GM23338 (cell line): ENCODE measurements around the gene TRABD2A. TPM values are rescaled to one million over a fixed set of nuclear protein-coding genes. Genes with fewer than 3 reads are reported as not detected.

Source experiments
- ATAC-seq: fragments of 200-7000 bp; cut with Tn5 transposase; 3 replicates; pipeline ENCODE4 v1.9.1; 2020
- DNase-seq: peaks from one replicate; pipeline ENCODE4 v3.0.0-alpha.2; 2015; ENCODE audit warnings: low spot score
- H2AFZ ChIP-seq: fragments of 200-600 bp; sonication (generic); 2 replicates; pipeline ENCODE4 v1.8.0; 2016; ENCODE audit warnings: antibody characterized with exemption, mild to moderate bottlenecking, moderate library complexity
- H3F3A ChIP-seq: fragments of 200-600 bp; sonication (generic); replicated peaks from 2 replicates; pipeline ENCODE4 v1.8.0; 2017; ENCODE audit warnings: antibody characterized with exemption, mixed run types, low read depth
- H3K27ac ChIP-seq: fragments of 200-600 bp; sonication (generic); 2 replicates; pipeline ENCODE4 v1.6.1; 2016; ENCODE audit warnings: low read depth
- H3K27me3 ChIP-seq: fragments of 200-600 bp; sonication (generic); 2 replicates; pipeline ENCODE4 v1.8.0; 2016; ENCODE audit warnings: mild to moderate bottlenecking, mixed run types, moderate library complexity; ENCODE audit not compliant: insufficient read depth
- H3K36me3 ChIP-seq: fragments of 200-600 bp; sonication (generic); 2 replicates; pipeline ENCODE4 v1.8.0; 2016; ENCODE audit warnings: mild to moderate bottlenecking; ENCODE audit not compliant: insufficient read depth
- H3K4me1 ChIP-seq: fragments of 200-600 bp; sonication (generic); 2 replicates; pipeline ENCODE4 v1.8.0; 2016; ENCODE audit warnings: mild to moderate bottlenecking, moderate library complexity; ENCODE audit not compliant: insufficient read depth
- H3K4me2 ChIP-seq: fragments of 200-600 bp; sonication (generic); 2 replicates; pipeline ENCODE4 v1.7.1; 2017; ENCODE audit warnings: mixed run types
- H3K4me3 ChIP-seq: fragments of 200-600 bp; sonication (generic); 2 replicates; pipeline ENCODE4 v1.6.1; 2016; ENCODE audit warnings: mixed run types
- H3K79me2 ChIP-seq: fragments of 200-600 bp; sonication (generic); replicated peaks from 2 replicates; pipeline ENCODE4 v1.8.0; 2017; ENCODE audit warnings: mild to moderate bottlenecking; ENCODE audit not compliant: insufficient read depth
- H3K9me2 ChIP-seq: fragments of 200-600 bp; sonication (generic); 2 replicates; pipeline ENCODE4 v1.8.0; 2017; ENCODE audit not compliant: insufficient read depth
- H4K20me1 ChIP-seq: fragments of 200-600 bp; sonication (generic); replicated peaks from 2 replicates; pipeline ENCODE4 v1.8.0; 2017; ENCODE audit warnings: mild to moderate bottlenecking; ENCODE audit not compliant: insufficient read depth
- H3K27ac Mint-ChIP-seq: 2 replicates; pipeline ENCODE4 v1.8.0; 2020; ENCODE audit warnings: inconsistent platforms, mild to moderate bottlenecking, moderate library complexity, mixed read lengths
- H3K27me3 Mint-ChIP-seq: 3 replicates; pipeline ENCODE4 v1.8.0; 2022; ENCODE audit warnings: low read depth, mild to moderate bottlenecking, moderate library complexity, mixed read lengths, inconsistent platforms; ENCODE audit not compliant: insufficient read depth, poor library complexity
- H3K36me3 Mint-ChIP-seq: 3 replicates; pipeline ENCODE4 v1.8.0; 2021; ENCODE audit warnings: low read depth, mild to moderate bottlenecking, inconsistent platforms, moderate library complexity, mixed read lengths
- H3K4me1 Mint-ChIP-seq: 3 replicates; pipeline ENCODE4 v1.8.0; 2020; ENCODE audit warnings: mild to moderate bottlenecking, inconsistent platforms, mixed read lengths
- H3K4me3 Mint-ChIP-seq: 3 replicates; pipeline ENCODE4 v1.8.0; 2021; ENCODE audit warnings: moderate library complexity, mild to moderate bottlenecking, inconsistent platforms, mixed read lengths
- H3K9me3 Mint-ChIP-seq: 3 replicates; pipeline ENCODE4 v1.8.0; 2020; ENCODE audit warnings: moderate library complexity, mild to moderate bottlenecking, inconsistent platforms, mixed read lengths
- CREB1 ChIP-seq: fragments of 250-450 bp; sonication (Bioruptor Pico); IDR thresholded peaks from 2 replicates; pipeline ENCODE4 v1.5.0; 2020; ENCODE audit warnings: low read depth, mild to moderate bottlenecking, moderate library complexity
- EZH2 ChIP-seq: fragments of 200-600 bp; sonication (generic); IDR thresholded peaks from one replicate; pipeline ENCODE4 v1.8.0; 2017; ENCODE audit warnings: antibody characterized with exemption, mild to moderate bottlenecking, low read depth; ENCODE audit not compliant: unreplicated experiment
- JUNB ChIP-seq: IDR thresholded peaks from one replicate; pipeline ENCODE4 v1.6.1; 2016; ENCODE audit warnings: antibody characterized with exemption; ENCODE audit not compliant: unreplicated experiment
- POLR2AphosphoS5 ChIP-seq: IDR thresholded peaks from 2 replicates; pipeline ENCODE4 v1.6.1; 2016; ENCODE audit warnings: antibody characterized with exemption, low read depth
- STAT1 ChIP-seq: IDR thresholded peaks from one replicate; pipeline ENCODE4 v1.6.1; 2016; ENCODE audit warnings: antibody characterized with exemption; ENCODE audit not compliant: unreplicated experiment
- ZNF114 ChIP-seq: fragments of 250-450 bp; sonication (Bioruptor Pico); IDR thresholded peaks from 2 replicates; pipeline ENCODE4 v1.5.0; 2020; ENCODE audit warnings: mild to moderate bottlenecking, moderate library complexity
- ZNF462 ChIP-seq: fragments of 250-450 bp; sonication (Bioruptor Pico); IDR thresholded peaks from 2 replicates; pipeline ENCODE4 v1.5.0; 2020; ENCODE audit warnings: mild to moderate bottlenecking, moderate library complexity
- polyA plus RNA-seq: library from polyadenylated mRNA; unstranded; fragments of >200 nt; fragmentation: Nextera tagmentation; extraction: Ambion mirVana; gene quantifications from 2 replicates; pipeline ENCODE4 v1.2.1, GENCODE V29; 2016
- total RNA-seq: library from RNA; depleted of rRNA; stranded (reverse); fragments of >200 nt; shearing (Covaris generic); gene quantifications from 2 replicates; pipeline ENCODE4 v1.2.3, GENCODE V29; 2014
- TF ChIP-seq, protein P1 (sequence below): IDR thresholded peaks from one replicate; pipeline ENCODE4 v1.6.1; 2018; ENCODE audit warnings: antibody characterized with exemption; ENCODE audit not compliant: unreplicated experiment
- TF ChIP-seq, protein P2 (sequence below): IDR thresholded peaks from 2 replicates; pipeline ENCODE4 v1.6.1; 2016; ENCODE audit warnings: antibody characterized with exemption
- TF ChIP-seq, protein P3 (sequence below), 2 experiments: fragments of 200-600 bp in 1 of 2; sonication (generic) in 1 of 2; conservative IDR thresholded peaks; 2 replicates each; pipeline versions ENCODE4 v1.5.1 to v1.6.1; 2016 to 2017; ENCODE audit warnings: antibody characterized with exemption in 2 of 2, low read depth in 2 of 2, mild to moderate bottlenecking in 2 of 2, moderate library complexity in 1 of 2

Gene TRABD2A
- total and polyA plus RNA-seq, 2 experiments from 2014 or later = 5.5 to 12.1 TPM

DNA sequence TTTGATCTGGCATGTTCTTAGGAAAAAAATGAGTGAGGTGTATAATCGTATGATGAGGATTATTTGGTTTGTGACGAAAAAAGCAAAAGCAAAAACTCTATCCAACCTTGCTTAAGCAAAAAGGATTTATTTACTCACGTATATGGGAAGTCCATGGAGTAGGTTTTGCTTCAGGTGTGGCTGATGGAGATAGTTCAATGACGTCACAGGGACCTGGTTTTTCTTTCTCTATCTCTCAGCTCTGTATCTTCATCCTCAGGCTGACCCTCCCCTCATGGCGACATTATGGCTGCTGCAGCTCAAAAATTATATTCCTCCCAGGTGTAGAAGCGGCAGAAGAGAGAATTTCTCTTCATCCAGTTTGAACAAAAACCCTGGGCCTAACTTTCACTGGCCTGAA, 33.5 kb upstream of the TRABD2A start:
- Histone ChIP-seq H3K27ac (no peak overlapping the region), H3K4me3 (no peak overlapping the region), H2AFZ (no peak overlapping the region), H3K79me2 (no peaks in the 10 kb centered on the region), H3K9me2 (peaks cover 11% of the 10 kb centered on the region), H3K4me2 (no peak overlapping the region), H3K4me1 (no peaks in the 10 kb centered on the region), H3K36me3 (no peaks in the 10 kb centered on the region), H3K27me3 (no peaks in the 10 kb centered on the region), H4K20me1 (no peaks in the 10 kb centered on the region), H3F3A (no peaks in the 10 kb centered on the region)
- no peak for TF ChIP-seq ZNF114 (CRISPR knock-in tag)
- TF ChIP-seq POLR2AphosphoS5 = no peak
- TF ChIP-seq, protein P1, sequence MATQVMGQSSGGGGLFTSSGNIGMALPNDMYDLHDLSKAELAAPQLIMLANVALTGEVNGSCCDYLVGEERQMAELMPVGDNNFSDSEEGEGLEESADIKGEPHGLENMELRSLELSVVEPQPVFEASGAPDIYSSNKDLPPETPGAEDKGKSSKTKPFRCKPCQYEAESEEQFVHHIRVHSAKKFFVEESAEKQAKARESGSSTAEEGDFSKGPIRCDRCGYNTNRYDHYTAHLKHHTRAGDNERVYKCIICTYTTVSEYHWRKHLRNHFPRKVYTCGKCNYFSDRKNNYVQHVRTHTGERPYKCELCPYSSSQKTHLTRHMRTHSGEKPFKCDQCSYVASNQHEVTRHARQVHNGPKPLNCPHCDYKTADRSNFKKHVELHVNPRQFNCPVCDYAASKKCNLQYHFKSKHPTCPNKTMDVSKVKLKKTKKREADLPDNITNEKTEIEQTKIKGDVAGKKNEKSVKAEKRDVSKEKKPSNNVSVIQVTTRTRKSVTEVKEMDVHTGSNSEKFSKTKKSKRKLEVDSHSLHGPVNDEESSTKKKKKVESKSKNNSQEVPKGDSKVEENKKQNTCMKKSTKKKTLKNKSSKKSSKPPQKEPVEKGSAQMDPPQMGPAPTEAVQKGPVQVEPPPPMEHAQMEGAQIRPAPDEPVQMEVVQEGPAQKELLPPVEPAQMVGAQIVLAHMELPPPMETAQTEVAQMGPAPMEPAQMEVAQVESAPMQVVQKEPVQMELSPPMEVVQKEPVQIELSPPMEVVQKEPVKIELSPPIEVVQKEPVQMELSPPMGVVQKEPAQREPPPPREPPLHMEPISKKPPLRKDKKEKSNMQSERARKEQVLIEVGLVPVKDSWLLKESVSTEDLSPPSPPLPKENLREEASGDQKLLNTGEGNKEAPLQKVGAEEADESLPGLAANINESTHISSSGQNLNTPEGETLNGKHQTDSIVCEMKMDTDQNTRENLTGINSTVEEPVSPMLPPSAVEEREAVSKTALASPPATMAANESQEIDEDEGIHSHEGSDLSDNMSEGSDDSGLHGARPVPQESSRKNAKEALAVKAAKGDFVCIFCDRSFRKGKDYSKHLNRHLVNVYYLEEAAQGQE = no peak
- TF ChIP-seq ZNF462 (CRISPR knock-in tag) = no peak
- TF ChIP-seq STAT1 = no peak
- TF ChIP-seq, protein P2, sequence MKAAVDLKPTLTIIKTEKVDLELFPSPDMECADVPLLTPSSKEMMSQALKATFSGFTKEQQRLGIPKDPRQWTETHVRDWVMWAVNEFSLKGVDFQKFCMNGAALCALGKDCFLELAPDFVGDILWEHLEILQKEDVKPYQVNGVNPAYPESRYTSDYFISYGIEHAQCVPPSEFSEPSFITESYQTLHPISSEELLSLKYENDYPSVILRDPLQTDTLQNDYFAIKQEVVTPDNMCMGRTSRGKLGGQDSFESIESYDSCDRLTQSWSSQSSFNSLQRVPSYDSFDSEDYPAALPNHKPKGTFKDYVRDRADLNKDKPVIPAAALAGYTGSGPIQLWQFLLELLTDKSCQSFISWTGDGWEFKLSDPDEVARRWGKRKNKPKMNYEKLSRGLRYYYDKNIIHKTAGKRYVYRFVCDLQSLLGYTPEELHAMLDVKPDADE = no peak
- no peak for TF ChIP-seq JUNB
- no peak for TF ChIP-seq EZH2
- TF ChIP-seq, protein P3, sequence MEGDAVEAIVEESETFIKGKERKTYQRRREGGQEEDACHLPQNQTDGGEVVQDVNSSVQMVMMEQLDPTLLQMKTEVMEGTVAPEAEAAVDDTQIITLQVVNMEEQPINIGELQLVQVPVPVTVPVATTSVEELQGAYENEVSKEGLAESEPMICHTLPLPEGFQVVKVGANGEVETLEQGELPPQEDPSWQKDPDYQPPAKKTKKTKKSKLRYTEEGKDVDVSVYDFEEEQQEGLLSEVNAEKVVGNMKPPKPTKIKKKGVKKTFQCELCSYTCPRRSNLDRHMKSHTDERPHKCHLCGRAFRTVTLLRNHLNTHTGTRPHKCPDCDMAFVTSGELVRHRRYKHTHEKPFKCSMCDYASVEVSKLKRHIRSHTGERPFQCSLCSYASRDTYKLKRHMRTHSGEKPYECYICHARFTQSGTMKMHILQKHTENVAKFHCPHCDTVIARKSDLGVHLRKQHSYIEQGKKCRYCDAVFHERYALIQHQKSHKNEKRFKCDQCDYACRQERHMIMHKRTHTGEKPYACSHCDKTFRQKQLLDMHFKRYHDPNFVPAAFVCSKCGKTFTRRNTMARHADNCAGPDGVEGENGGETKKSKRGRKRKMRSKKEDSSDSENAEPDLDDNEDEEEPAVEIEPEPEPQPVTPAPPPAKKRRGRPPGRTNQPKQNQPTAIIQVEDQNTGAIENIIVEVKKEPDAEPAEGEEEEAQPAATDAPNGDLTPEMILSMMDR (conservative IDR thresholded peaks at IDR 0.05; ENCODE audit: low read depth in 2 of 2) = no peak
- TF ChIP-seq CREB1 (CRISPR knock-in tag) = no peak
- Mint-ChIP-seq H3K4me3 (no peak overlapping the region), H3K36me3 (peaks cover 9% of the 10 kb centered on the region), H3K4me1 (no peaks in the 10 kb centered on the region), H3K27ac (no peak overlapping the region), H3K27me3 (no peaks in the 10 kb centered on the region), H3K9me3 (peaks cover 5% of the 10 kb centered on the region; the same call in 1 of the 3 replicates)
- no peak for DNase-seq
- no peak for ATAC-seq
